OCI-LY3 (cell line): ENCODE data around the gene ZEB2.

Experiments
- H2AFZ ChIP-seq: fragments of 200-600, 300-600 bp; shearing (Covaris generic); 2 replicates; pipeline ENCODE4 v1.6.0; 2014; ENCODE audit warnings: antibody characterized with exemption, low read depth, low read length
- H3K27ac ChIP-seq: fragments of 200-600, 300-600 bp; sonication (generic); 2 replicates; pipeline ENCODE4 v1.5.1; 2014; ENCODE audit warnings: mild to moderate bottlenecking, low read length, moderate library complexity, mixed read lengths
- H3K27me3 ChIP-seq: fragments of 200-600, 300-600 bp; sonication (generic); 2 replicates; pipeline ENCODE4 v1.6.1; 2014; ENCODE audit warnings: low read depth, low read length, mixed read lengths
- H3K36me3 ChIP-seq: fragments of 200-600, 300-600 bp; sonication (generic); replicated peaks from 2 replicates; pipeline ENCODE3; 2014; ENCODE audit warnings: low read depth, low read length, mixed read lengths
- H3K4me1 ChIP-seq: fragments of 300-600, 200-600 bp; sonication (generic); 2 replicates; pipeline ENCODE4 v1.6.1; 2014; ENCODE audit warnings: low read length, mixed read lengths
- H3K4me2 ChIP-seq: fragments of 200-600, 300-600 bp; sonication (generic); 2 replicates; pipeline ENCODE4 v1.6.1; 2014; ENCODE audit warnings: low read length, mixed read lengths
- H3K4me3 ChIP-seq: fragments of 300-600, 200-600 bp; sonication (generic); 2 replicates; pipeline ENCODE4 v1.5.1; 2014; ENCODE audit warnings: antibody characterized with exemption, mild to moderate bottlenecking, low read length, moderate library complexity
- H3K79me2 ChIP-seq: fragments of 300-600, 200-600 bp; shearing (Covaris generic); 2 replicates; pipeline ENCODE4 v1.6.1; 2014; ENCODE audit warnings: mild to moderate bottlenecking, low read length, mixed read lengths
- H3K9ac ChIP-seq: fragments of 300-600, 200-600 bp; shearing (Covaris generic); 2 replicates; pipeline ENCODE4 v1.6.0; 2014; ENCODE audit warnings: mild to moderate bottlenecking, low read length, moderate library complexity
- H3K9me3 ChIP-seq: fragments of 200-600, 300-600 bp; shearing (Covaris generic); 2 replicates; pipeline ENCODE4 v1.6.1; 2014; ENCODE audit warnings: low read length, mixed read lengths; ENCODE audit not compliant: insufficient read depth
- H4K20me1 ChIP-seq: fragments of 200-600, 300-600 bp; sonication (generic); 2 replicates; pipeline ENCODE4 v1.6.1; 2016; ENCODE audit warnings: low read length, mixed read lengths; ENCODE audit not compliant: insufficient read depth
- EZH2phosphoT487 ChIP-seq: fragments of 200-600 bp; shearing (Covaris generic); IDR thresholded peaks from 2 replicates; pipeline ENCODE4 v1.6.1; 2018; ENCODE audit warnings: antibody characterized with exemption, mixed run types, low read depth
- TF ChIP-seq, protein P1 (sequence below): fragments of 200-600, 300-600 bp; sonication (generic); IDR thresholded peaks from 2 replicates; pipeline ENCODE4 v1.5.1; 2014; ENCODE audit warnings: antibody characterized with exemption, low read length, low read depth

Gene ZEB2

DNA sequence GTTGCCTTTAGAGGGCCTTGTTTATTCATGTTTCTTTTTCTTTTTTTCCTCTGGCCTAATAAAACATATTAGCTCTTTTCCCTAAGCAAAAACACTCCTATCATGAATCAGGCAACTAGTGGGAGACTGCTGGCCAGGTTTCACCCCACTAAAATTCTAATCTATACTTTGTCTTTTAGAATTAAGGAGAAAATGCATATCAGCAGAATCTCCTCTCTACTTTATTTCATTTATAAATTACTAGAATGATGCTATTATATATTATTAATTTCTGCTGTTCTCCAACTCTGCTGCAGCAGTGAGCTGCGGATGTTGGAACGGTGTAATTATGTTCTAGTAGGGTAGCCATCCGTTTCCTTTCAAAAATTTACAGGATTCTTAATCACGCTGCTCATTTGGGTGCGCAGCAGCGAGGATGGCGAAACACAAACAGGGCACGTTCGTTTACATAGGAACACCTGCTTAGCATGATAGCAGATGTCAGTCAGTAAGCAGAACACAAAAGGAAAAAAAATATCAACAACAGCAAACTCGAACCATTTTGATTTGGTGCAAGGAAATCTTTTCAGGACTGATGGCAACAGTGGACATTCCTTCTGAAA, 30.5 kb downstream of the ZEB2 start:
- no peak overlapping the region for H3K9ac ChIP-seq
- peaks cover 32% of the 10 kb centered on the region for H3K4me1 ChIP-seq
- no peaks in the 10 kb centered on the region for H3K9me3 ChIP-seq

DNA sequence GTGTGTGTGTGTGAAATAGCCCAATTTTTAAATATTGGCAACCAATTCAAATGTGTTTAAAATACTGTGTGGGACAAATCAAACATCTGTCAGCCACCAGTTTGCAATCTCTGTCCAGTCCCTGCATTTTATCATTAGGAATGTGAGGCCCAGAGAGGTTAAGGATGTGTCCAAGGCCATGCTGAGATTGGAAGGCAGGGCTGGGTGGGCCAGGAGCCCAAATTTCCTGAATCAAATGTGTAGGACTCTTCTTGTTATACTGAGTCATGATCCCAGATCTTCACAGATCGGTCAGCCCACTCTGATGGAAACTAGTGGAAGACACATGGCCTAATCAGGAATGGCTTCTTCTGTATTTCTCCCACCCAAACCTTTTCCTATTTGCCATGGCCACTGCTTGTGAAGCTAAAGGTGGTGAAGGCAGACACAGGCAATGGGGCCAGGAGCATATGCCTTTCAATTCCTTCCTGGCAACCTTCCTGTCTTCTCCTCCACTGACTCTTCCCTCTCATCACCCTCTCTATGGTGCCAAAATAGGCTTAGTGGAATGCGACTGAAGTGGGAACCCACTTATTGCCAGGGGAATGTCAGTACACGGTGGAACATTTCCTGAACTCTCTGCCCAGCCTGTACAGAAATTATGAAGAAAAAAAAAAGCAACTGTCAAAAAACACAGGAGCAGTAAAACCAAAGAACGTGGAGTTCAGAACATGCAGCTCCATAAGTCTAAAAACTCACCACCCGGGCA, 35.5 kb downstream of the ZEB2 start:
- peaks cover 17% of the 10 kb centered on the region for H3K36me3 ChIP-seq

More for the DNA sequence above, 30.5 kb downstream of the ZEB2 start:
- peaks cover 12% of the 10 kb centered on the region for H3K79me2 ChIP-seq
- H3K4me2 ChIP-seq, result no peak overlapping the region
- no peaks in the 10 kb centered on the region for H3K36me3 ChIP-seq
- peaks cover 9% of the 10 kb centered on the region; the same call in 1 of the 2 replicates for H3K27me3 ChIP-seq
- H3K27ac ChIP-seq, result no peak overlapping the region
- peaks cover 49% of the 10 kb centered on the region for H4K20me1 ChIP-seq
- no peak overlapping the region for H3K4me3 ChIP-seq
- no peak for TF ChIP-seq EZH2phosphoT487
- no peak overlapping the region for H2AFZ ChIP-seq

DNA sequence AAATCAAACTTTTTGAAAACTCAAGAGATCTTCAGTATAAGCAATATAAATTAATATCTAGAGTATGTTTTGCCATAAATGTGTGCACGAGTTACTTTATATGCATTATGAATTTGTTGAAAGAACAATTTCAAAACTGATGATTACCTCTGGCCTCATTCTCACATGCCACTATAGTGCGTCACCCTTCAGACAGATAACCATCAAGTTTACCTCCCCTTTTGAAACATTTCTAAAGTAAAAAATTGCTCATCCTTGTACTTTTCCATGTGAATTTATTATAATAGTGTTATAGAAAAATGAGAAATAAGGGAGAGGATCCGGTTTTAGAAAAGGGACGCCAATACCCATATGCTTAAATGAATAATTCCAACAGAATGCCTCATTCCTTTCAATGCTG, 38.3 kb downstream of the ZEB2 start:
- Histone ChIP-seq H3K27ac (no peak overlapping the region), H3K4me1 (peaks cover 15% of the 10 kb centered on the region), H3K4me3 (no peak overlapping the region), H3K27me3 (no peaks in the 10 kb centered on the region), H3K4me2 (no peak overlapping the region), H3K9me3 (0 out of 2 replicates have a peak, but pooled peaks cover 3% of the 10 kb centered on the region), H2AFZ (no peak overlapping the region), H4K20me1 (peaks cover 12% of the 10 kb centered on the region; the same call in 1 of the 2 replicates), H3K79me2 (no peaks in the 10 kb centered on the region), H3K36me3 (peaks cover 19% of the 10 kb centered on the region), H3K9ac (no peak overlapping the region)
- TF ChIP-seq, protein P1, sequence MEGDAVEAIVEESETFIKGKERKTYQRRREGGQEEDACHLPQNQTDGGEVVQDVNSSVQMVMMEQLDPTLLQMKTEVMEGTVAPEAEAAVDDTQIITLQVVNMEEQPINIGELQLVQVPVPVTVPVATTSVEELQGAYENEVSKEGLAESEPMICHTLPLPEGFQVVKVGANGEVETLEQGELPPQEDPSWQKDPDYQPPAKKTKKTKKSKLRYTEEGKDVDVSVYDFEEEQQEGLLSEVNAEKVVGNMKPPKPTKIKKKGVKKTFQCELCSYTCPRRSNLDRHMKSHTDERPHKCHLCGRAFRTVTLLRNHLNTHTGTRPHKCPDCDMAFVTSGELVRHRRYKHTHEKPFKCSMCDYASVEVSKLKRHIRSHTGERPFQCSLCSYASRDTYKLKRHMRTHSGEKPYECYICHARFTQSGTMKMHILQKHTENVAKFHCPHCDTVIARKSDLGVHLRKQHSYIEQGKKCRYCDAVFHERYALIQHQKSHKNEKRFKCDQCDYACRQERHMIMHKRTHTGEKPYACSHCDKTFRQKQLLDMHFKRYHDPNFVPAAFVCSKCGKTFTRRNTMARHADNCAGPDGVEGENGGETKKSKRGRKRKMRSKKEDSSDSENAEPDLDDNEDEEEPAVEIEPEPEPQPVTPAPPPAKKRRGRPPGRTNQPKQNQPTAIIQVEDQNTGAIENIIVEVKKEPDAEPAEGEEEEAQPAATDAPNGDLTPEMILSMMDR, result no peak
- no peak for TF ChIP-seq EZH2phosphoT487

More for the DNA sequence above, 35.5 kb downstream of the ZEB2 start:
- Histone ChIP-seq H3K27ac (no peak overlapping the region), H3K4me2 (no peak overlapping the region), H2AFZ (no peak overlapping the region), H4K20me1 (peaks cover 19% of the 10 kb centered on the region; the same call in 1 of the 2 replicates), H3K9ac (no peak overlapping the region), H3K27me3 (no peaks in the 10 kb centered on the region), H3K4me1 (peaks cover 15% of the 10 kb centered on the region), H3K79me2 (no peaks in the 10 kb centered on the region), H3K4me3 (no peak overlapping the region), H3K9me3 (0 out of 2 replicates have a peak, but pooled peaks cover 3% of the 10 kb centered on the region)
- TF ChIP-seq, protein P1, result no peak
- no peak for TF ChIP-seq EZH2phosphoT487

DNA sequence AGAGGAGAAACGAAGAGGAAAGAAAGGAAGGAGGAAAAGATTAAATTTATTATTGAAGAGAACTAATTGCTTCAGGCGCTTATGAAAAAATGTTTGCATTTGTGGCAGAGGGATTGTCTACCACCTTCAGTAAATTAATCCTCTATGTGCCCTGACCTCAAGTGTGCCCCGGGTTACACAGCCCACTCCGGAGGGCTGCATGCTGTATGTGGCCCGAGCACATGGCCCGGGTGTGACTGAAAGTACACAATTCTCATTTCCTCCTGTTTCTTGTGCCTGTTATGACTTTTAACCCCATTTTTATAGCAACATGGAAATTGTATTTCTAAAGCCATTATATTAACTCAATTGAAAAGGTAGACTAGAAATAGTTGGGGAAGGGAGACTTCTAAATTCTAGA, 38.8 kb downstream of the ZEB2 start:
- H3K79me2 ChIP-seq, result no peaks in the 10 kb centered on the region
- 0 out of 2 replicates have a peak, but pooled peaks cover 3% of the 10 kb centered on the region for H3K9me3 ChIP-seq
- H4K20me1 ChIP-seq, result peaks cover 12% of the 10 kb centered on the region; the same call in 1 of the 2 replicates
- H3K27me3 ChIP-seq, result no peaks in the 10 kb centered on the region
- peaks cover 19% of the 10 kb centered on the region for H3K36me3 ChIP-seq
- no peak overlapping the region for H3K4me3 ChIP-seq
- TF ChIP-seq, protein P1, result no peak
- TF ChIP-seq EZH2phosphoT487, result no peak
- H3K9ac ChIP-seq, result no peak overlapping the region
- no peak overlapping the region for H3K4me2 ChIP-seq
- peaks cover 15% of the 10 kb centered on the region for H3K4me1 ChIP-seq
- H3K27ac ChIP-seq, result no peak overlapping the region
- no peak overlapping the region for H2AFZ ChIP-seq
